ENCODE data around the gene SETSIP.

DNA sequence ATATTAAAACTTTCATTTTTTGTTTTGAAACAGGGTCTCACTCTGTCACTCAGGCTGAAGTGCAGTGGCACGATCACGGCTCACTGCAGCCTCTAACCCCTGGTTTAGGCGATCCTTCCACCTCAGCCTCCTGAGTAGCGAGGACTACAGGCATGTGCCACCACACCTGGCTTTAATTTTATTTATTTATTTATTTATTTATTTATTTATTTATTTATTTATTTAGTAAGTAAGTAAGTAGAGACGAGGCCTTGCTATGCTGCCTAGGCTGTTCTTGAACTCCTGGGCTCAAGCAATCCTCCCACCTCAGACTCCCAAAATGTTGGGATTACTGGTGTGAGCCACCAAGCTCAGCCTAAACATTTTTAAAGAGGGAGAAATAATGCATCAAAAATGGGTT, 1.2 kb upstream of the SETSIP start:
- TF ChIP-seq, protein P1, sequence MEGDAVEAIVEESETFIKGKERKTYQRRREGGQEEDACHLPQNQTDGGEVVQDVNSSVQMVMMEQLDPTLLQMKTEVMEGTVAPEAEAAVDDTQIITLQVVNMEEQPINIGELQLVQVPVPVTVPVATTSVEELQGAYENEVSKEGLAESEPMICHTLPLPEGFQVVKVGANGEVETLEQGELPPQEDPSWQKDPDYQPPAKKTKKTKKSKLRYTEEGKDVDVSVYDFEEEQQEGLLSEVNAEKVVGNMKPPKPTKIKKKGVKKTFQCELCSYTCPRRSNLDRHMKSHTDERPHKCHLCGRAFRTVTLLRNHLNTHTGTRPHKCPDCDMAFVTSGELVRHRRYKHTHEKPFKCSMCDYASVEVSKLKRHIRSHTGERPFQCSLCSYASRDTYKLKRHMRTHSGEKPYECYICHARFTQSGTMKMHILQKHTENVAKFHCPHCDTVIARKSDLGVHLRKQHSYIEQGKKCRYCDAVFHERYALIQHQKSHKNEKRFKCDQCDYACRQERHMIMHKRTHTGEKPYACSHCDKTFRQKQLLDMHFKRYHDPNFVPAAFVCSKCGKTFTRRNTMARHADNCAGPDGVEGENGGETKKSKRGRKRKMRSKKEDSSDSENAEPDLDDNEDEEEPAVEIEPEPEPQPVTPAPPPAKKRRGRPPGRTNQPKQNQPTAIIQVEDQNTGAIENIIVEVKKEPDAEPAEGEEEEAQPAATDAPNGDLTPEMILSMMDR (IDR thresholded peaks at IDR 0.05) = no peak
- TF ChIP-seq POLR2A (IDR thresholded peaks at IDR 0.05) = no peak

All from testis (tissue), 2 donors.